ENCODE measurements around the gene TMPRSS9.

DNA sequence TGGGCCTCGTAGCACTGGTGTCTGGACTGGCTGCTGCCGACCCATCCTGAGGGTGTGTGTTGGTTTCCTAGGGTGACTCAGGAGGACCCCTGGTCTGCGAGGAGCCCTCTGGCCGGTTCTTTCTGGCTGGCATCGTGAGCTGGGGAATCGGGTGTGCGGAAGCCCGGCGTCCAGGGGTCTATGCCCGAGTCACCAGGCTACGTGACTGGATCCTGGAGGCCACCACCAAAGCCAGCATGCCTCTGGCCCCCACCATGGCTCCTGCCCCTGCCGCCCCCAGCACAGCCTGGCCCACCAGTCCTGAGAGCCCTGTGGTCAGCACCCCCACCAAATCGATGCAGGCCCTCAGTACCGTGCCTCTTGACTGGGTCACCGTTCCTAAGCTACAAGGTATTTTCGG lies 53.6 kb downstream of the TMPRSS9 start:
- TF ChIP-seq, protein P1, sequence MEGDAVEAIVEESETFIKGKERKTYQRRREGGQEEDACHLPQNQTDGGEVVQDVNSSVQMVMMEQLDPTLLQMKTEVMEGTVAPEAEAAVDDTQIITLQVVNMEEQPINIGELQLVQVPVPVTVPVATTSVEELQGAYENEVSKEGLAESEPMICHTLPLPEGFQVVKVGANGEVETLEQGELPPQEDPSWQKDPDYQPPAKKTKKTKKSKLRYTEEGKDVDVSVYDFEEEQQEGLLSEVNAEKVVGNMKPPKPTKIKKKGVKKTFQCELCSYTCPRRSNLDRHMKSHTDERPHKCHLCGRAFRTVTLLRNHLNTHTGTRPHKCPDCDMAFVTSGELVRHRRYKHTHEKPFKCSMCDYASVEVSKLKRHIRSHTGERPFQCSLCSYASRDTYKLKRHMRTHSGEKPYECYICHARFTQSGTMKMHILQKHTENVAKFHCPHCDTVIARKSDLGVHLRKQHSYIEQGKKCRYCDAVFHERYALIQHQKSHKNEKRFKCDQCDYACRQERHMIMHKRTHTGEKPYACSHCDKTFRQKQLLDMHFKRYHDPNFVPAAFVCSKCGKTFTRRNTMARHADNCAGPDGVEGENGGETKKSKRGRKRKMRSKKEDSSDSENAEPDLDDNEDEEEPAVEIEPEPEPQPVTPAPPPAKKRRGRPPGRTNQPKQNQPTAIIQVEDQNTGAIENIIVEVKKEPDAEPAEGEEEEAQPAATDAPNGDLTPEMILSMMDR (IDR thresholded peaks at IDR 0.05; ENCODE audit: low read length), result no peak
- no peak for TF ChIP-seq EZH2 (IDR thresholded peaks at IDR 0.05; ENCODE audit: borderline replicate concordance, low read length)
